Neuron (in vitro differentiated cells): Measurements from ENCODE around the gene NTHL1.
"Not testable (repeated sequence)": the region's sequence is repeated elsewhere in the genome, so short reads cannot be mapped to it uniquely, and the experiment has no call there.

ENCODE experiments used
- H2AFZ ChIP-seq: one replicate; pipeline ENCODE4 v1.6.1; 2013; ENCODE audit warnings: low read depth, mild to moderate bottlenecking, inconsistent platforms, low read length, moderate library complexity
- H3K27me3 ChIP-seq: one replicate; pipeline ENCODE4 v1.6.1; 2013; ENCODE audit warnings: low read length; ENCODE audit not compliant: insufficient read depth
- H3K36me3 ChIP-seq: one replicate; pipeline ENCODE4 v1.6.1; 2013; ENCODE audit warnings: low read length; ENCODE audit not compliant: insufficient read depth
- H3K4me1 ChIP-seq: one replicate; pipeline ENCODE4 v1.6.1; 2013; ENCODE audit warnings: low read length; ENCODE audit not compliant: insufficient read depth
- H3K4me3 ChIP-seq: 2 replicates; pipeline ENCODE4 v1.5.1; 2013; ENCODE audit warnings: mild to moderate bottlenecking, low read length, moderate library complexity
- H3K9me3 ChIP-seq: one replicate; pipeline ENCODE4 v1.6.1; 2013; ENCODE audit warnings: low read length

Gene NTHL1

GRCh38 chr16:2023092-2024031 is 24.3 kb downstream of the NTHL1 start:
- Histone ChIP-seq H3K4me1 (peaks cover 26% of the 10 kb centered on the region), H3K9me3 (peaks cover 3% of the 10 kb centered on the region), H3K27me3 (peaks cover 55% of the 10 kb centered on the region), H3K36me3 (no peaks in the 10 kb centered on the region), H3K4me3 (peak overlapping the region; percentile 37), H2AFZ (peak overlapping the region; percentile 82)

- Histone ChIP-seq H3K9me3 (peaks cover under 1% of the 10 kb centered on the region), H3K4me1 (peaks cover 26% of the 10 kb centered on the region), H3K36me3 (no peaks in the 10 kb centered on the region), H2AFZ (peak overlapping the region; percentile 82), H3K4me3 (peak overlapping the region; percentile 37), H3K27me3 (peaks cover 53% of the 10 kb centered on the region)
These were observed 24.9 kb downstream of the NTHL1 start for GRCh38 chr16:2022723-2023091.

GRCh38 chr16:2019921-2020831 is 27.5 kb downstream of the NTHL1 start:
- no peaks in the 10 kb centered on the region for H3K36me3 ChIP-seq
- H3K4me3 ChIP-seq: no peak overlapping the region
- no peak overlapping the region for H2AFZ ChIP-seq
- no peaks in the 10 kb centered on the region for H3K9me3 ChIP-seq
- H3K27me3 ChIP-seq: peaks cover 36% of the 10 kb centered on the region
- H3K4me1 ChIP-seq: peaks cover 12% of the 10 kb centered on the region

GRCh38 chr16:2019518-2019920 is 28.1 kb downstream of the NTHL1 start, which contains the start of gene NPW:
Gene NPW, plus strand, starts transcription at chr16:2019785.
- H3K36me3 ChIP-seq: no peaks in the 10 kb centered on the region

GRCh38 chr16:2016407-2016922 is 31.2 kb downstream of the NTHL1 start:
- no peak overlapping the region for H3K4me3 ChIP-seq

More at GRCh38 chr16:2019518-2019920, 28.1 kb downstream of the NTHL1 start, which contains the start of gene NPW:
- Histone ChIP-seq H3K4me1 (peaks cover 12% of the 10 kb centered on the region), H3K9me3 (no peaks in the 10 kb centered on the region), H3K4me3 (no peak within 1 kb of the TSS), H3K27me3 (peaks cover 31% of the 10 kb centered on the region), H2AFZ (no peak within 1 kb of the TSS)

GRCh38 chr16:2015947-2016208 is 31.8 kb downstream of the NTHL1 start:
- Histone ChIP-seq H2AFZ (no peak overlapping the region), H3K36me3 (no peaks in the 10 kb centered on the region), H3K9me3 (no peaks in the 10 kb centered on the region), H3K4me1 (peaks cover 6% of the 10 kb centered on the region), H3K27me3 (peaks cover 28% of the 10 kb centered on the region), H3K4me3 (no peak overlapping the region)

More at GRCh38 chr16:2016407-2016922, 31.2 kb downstream of the NTHL1 start:
- H2AFZ ChIP-seq: no peak overlapping the region
- peaks cover 29% of the 10 kb centered on the region for H3K27me3 ChIP-seq
- H3K4me1 ChIP-seq: peaks cover 6% of the 10 kb centered on the region
- H3K36me3 ChIP-seq: no peaks in the 10 kb centered on the region
- H3K9me3 ChIP-seq: no peaks in the 10 kb centered on the region

GRCh38 chr16:2015117-2015946 is 32.3 kb downstream of the NTHL1 start:
- Histone ChIP-seq H3K4me3 (no peak overlapping the region), H3K36me3 (no peaks in the 10 kb centered on the region), H2AFZ (no peak overlapping the region), H3K4me1 (peaks cover 10% of the 10 kb centered on the region), H3K27me3 (peaks cover 23% of the 10 kb centered on the region), H3K9me3 (no peaks in the 10 kb centered on the region)

GRCh38 chr16:2013527-2013926 is 34.1 kb downstream of the NTHL1 start:
- Histone ChIP-seq H3K4me1 (peaks cover 14% of the 10 kb centered on the region), H2AFZ (no peak overlapping the region), H3K9me3 (no peaks in the 10 kb centered on the region), H3K27me3 (peaks cover 6% of the 10 kb centered on the region), H3K36me3 (no peaks in the 10 kb centered on the region), H3K4me3 (no peak overlapping the region)

GRCh38 chr16:2011726-2012125 is 35.9 kb downstream of the NTHL1 start:
- H3K36me3 ChIP-seq, H3K4me3 ChIP-seq, H3K27me3 ChIP-seq, H2AFZ ChIP-seq, H3K9me3 ChIP-seq: not testable (repeated sequence)
- peaks cover 29% of the 10 kb centered on the region for H3K4me1 ChIP-seq

GRCh38 chr16:2009791-2010510 is 37.7 kb downstream of the NTHL1 start, which contains the start of gene ZNF598:
Gene ZNF598, minus strand, starts transcription at chr16:2009821.
- peak within 1 kb of the TSS; percentile 72 for H2AFZ ChIP-seq
- peaks cover 40% of the 10 kb centered on the region for H3K4me1 ChIP-seq
- no peaks in the 10 kb centered on the region for H3K27me3 ChIP-seq
- peaks cover 3% of the 10 kb centered on the region for H3K36me3 ChIP-seq
- H3K4me3 ChIP-seq: peak within 1 kb of the TSS; percentile 92
- no peaks in the 10 kb centered on the region for H3K9me3 ChIP-seq

GRCh38 chr16:2009164-2009711 is 38.4 kb downstream of the NTHL1 start:
- Histone ChIP-seq H3K4me3 (peak overlapping the region; percentile 92), H3K9me3 (no peaks in the 10 kb centered on the region), H3K27me3 (no peaks in the 10 kb centered on the region), H2AFZ (no peak overlapping the region), H3K36me3 (peaks cover 3% of the 10 kb centered on the region), H3K4me1 (peaks cover 47% of the 10 kb centered on the region)
